Neural progenitor cell (in vitro differentiated cells): ENCODE results near the gene PPY. TPM values are rescaled to one million over a fixed set of nuclear protein-coding genes. Genes with fewer than 3 reads are reported as not detected.

Experiments used
- DNase-seq: peaks from one replicate; pipeline ENCODE4 v3.0.0-alpha.2; 2016; ENCODE audit warnings: low spot score
- H2AFZ ChIP-seq: fragments of 200-600 bp; sonication (generic); replicated peaks from 2 replicates; pipeline ENCODE4 v1.6.1; 2016; ENCODE audit warnings: antibody characterized with exemption
- H3F3A ChIP-seq: fragments of 200-600 bp; sonication (generic); 2 replicates; pipeline ENCODE4 v1.6.1; 2016; ENCODE audit warnings: antibody characterized with exemption, low read depth
- H3K27ac ChIP-seq: fragments of 200-600 bp; sonication (generic); 2 replicates; pipeline ENCODE4 v1.5.1; 2016; ENCODE audit warnings: mild to moderate bottlenecking
- H3K27me3 ChIP-seq: fragments of 200-600 bp; sonication (generic); 2 replicates; pipeline ENCODE4 v1.6.1; 2016; ENCODE audit warnings: mild to moderate bottlenecking, moderate library complexity
- H3K36me3 ChIP-seq: fragments of 200-600 bp; sonication (generic); 2 replicates; pipeline ENCODE4 v1.5.1; 2016
- H3K4me1 ChIP-seq: fragments of 200-600 bp; sonication (generic); 2 replicates; pipeline ENCODE4 v1.6.1; 2016; ENCODE audit warnings: mixed run types
- H3K4me2 ChIP-seq: fragments of 200-600 bp; sonication (generic); 2 replicates; pipeline ENCODE4 v1.6.1; 2016
- H3K4me3 ChIP-seq: fragments of 200-600 bp; sonication (generic); 2 replicates; pipeline ENCODE4 v1.5.1; 2016
- H3K79me2 ChIP-seq: fragments of 200-600 bp; sonication (generic); 2 replicates; pipeline ENCODE4 v1.6.1; 2016; ENCODE audit warnings: low read depth
- H3K9ac ChIP-seq: fragments of 200-600 bp; sonication (generic); 2 replicates; pipeline ENCODE4 v1.6.1; 2016
- H3K9me3 ChIP-seq: fragments of 200-600 bp; sonication (generic); 2 replicates; pipeline ENCODE4 v1.5.1; 2016; ENCODE audit warnings: low read depth
- H4K20me1 ChIP-seq: fragments of 200-600 bp; sonication (generic); 2 replicates; pipeline ENCODE4 v1.6.1; 2016; ENCODE audit warnings: low read depth
- H3K27ac Mint-ChIP-seq: 3 replicates; pipeline ENCODE4 v1.8.0; 2021; ENCODE audit warnings: mixed read lengths
- H3K27me3 Mint-ChIP-seq: 2 replicates; pipeline ENCODE4 v1.8.0; 2022; ENCODE audit warnings: low read depth, mild to moderate bottlenecking, inconsistent platforms, moderate library complexity, mixed read lengths; ENCODE audit not compliant: insufficient read depth
- H3K36me3 Mint-ChIP-seq: 3 replicates; pipeline ENCODE4 v1.8.0; 2021; ENCODE audit warnings: mixed read lengths
- H3K4me1 Mint-ChIP-seq: 3 replicates; pipeline ENCODE4 v1.8.0; 2021; ENCODE audit warnings: mixed read lengths
- H3K4me3 Mint-ChIP-seq: 3 replicates; pipeline ENCODE4 v1.8.0; 2021; ENCODE audit warnings: mild to moderate bottlenecking, moderate library complexity, mixed read lengths
- H3K9me3 Mint-ChIP-seq: 3 replicates; pipeline ENCODE4 v1.8.0; 2020; ENCODE audit warnings: mixed read lengths
- CTCF ChIP-seq: fragments of 200-600 bp; sonication (generic); IDR thresholded peaks from 2 replicates; pipeline ENCODE4 v1.5.1; 2017; ENCODE audit warnings: antibody characterized with exemption, mild to moderate bottlenecking
- EZH2 ChIP-seq: fragments of 200-600 bp; sonication (generic); IDR thresholded peaks from 2 replicates; pipeline ENCODE4 v1.6.1; 2017; ENCODE audit warnings: antibody characterized with exemption, mild to moderate bottlenecking, moderate library complexity
- EZH2phosphoT487 ChIP-seq: fragments of 200-600 bp; sonication (generic); IDR thresholded peaks from 2 replicates; pipeline ENCODE4 v1.6.1; 2017; ENCODE audit warnings: antibody characterized with exemption
- total RNA-seq: library from RNA; depleted of rRNA; stranded (reverse); fragments of >200 nt; gene quantifications from 2 replicates; pipeline ENCODE4 v1.2.3, GENCODE V29; 2015; ENCODE audit warnings: low replicate concordance

The PPY gene
- total RNA-seq, 1 donor from 2014 or later, result not detected

- H3K4me1 ChIP-seq, result peaks cover 19% of the 10 kb centered on the region
- H3K79me2 ChIP-seq, result no peaks in the 10 kb centered on the region
- no peaks in the 10 kb centered on the region for H3K36me3 Mint-ChIP-seq
- H3K9me3 ChIP-seq, result no peaks in the 10 kb centered on the region
- H3K27ac Mint-ChIP-seq, result no peak overlapping the region
- no peaks in the 10 kb centered on the region for H3K36me3 ChIP-seq
- no peak for DNase-seq
- H3F3A ChIP-seq, result peaks cover 12% of the 10 kb centered on the region
- peaks cover 30% of the 10 kb centered on the region for H3K27me3 ChIP-seq
- TF ChIP-seq CTCF (no peak), EZH2 (no peak), EZH2phosphoT487 (no peak)
- no peak overlapping the region for H3K4me3 ChIP-seq
- H3K27ac ChIP-seq, result no peak overlapping the region
- no peak overlapping the region for H3K4me3 Mint-ChIP-seq
- no peaks in the 10 kb centered on the region for H3K9me3 Mint-ChIP-seq
- no peak overlapping the region for H3K4me2 ChIP-seq
- peaks cover 15% of the 10 kb centered on the region for H3K4me1 Mint-ChIP-seq
- H3K9ac ChIP-seq, result no peak overlapping the region
- peaks cover 6% of the 10 kb centered on the region for H3K27me3 Mint-ChIP-seq
- H4K20me1 ChIP-seq, result no peaks in the 10 kb centered on the region
- no peak overlapping the region for H2AFZ ChIP-seq
These were observed 44.1 kb upstream of the PPY start for GRCh38 chr17:43986225-43986981.

DNA sequence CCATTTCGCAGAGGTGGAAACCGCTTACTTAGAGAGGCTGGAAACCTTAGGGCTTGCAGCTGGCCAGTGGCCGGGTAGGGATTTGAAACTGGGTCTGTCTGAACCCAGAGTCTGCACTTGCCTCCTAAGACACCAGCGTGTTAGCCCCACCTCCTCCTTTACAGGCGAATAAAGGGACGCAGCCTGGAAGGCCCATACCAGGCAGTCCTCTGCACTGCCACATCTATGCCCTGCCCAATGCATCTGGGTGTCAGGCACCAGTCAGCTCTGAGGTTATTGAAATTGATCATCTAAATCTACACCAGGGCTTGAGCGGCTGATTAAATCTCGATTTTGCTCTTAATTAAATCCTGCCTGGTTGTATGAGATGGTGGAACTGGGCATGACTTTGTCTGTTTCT lies 42.2 kb upstream of the PPY start:
- Mint-ChIP-seq H3K4me3 (peak overlapping the region; percentile 80), H3K4me1 (peaks cover 15% of the 10 kb centered on the region), H3K27me3 (peaks cover 6% of the 10 kb centered on the region), H3K9me3 (no peaks in the 10 kb centered on the region), H3K27ac (no peak overlapping the region), H3K36me3 (no peaks in the 10 kb centered on the region)
- peak; percentile 52 for DNase-seq
- Histone ChIP-seq H2AFZ (peak overlapping the region; percentile 94), H3K27ac (no peak overlapping the region), H3F3A (peaks cover 12% of the 10 kb centered on the region), H3K4me3 (peak overlapping the region; percentile 56), H3K9ac (no peak overlapping the region), H4K20me1 (no peaks in the 10 kb centered on the region), H3K79me2 (no peaks in the 10 kb centered on the region), H3K4me2 (peak overlapping the region; percentile 85), H3K36me3 (no peaks in the 10 kb centered on the region), H3K4me1 (peaks cover 19% of the 10 kb centered on the region), H3K9me3 (no peaks in the 10 kb centered on the region), H3K27me3 (peaks cover 41% of the 10 kb centered on the region)
- no peak for TF ChIP-seq CTCF
- TF ChIP-seq EZH2, result no peak
- no peak for TF ChIP-seq EZH2phosphoT487

- Histone ChIP-seq H2AFZ (peak overlapping the region; percentile 94), H3K4me1 (peaks cover 19% of the 10 kb centered on the region), H3K36me3 (no peaks in the 10 kb centered on the region), H3K9ac (no peak overlapping the region), H3K79me2 (no peaks in the 10 kb centered on the region), H3K27ac (no peak overlapping the region), H3K4me2 (peak overlapping the region; percentile 85), H3F3A (peaks cover 12% of the 10 kb centered on the region), H3K4me3 (peak overlapping the region; percentile 56), H4K20me1 (no peaks in the 10 kb centered on the region), H3K27me3 (peaks cover 49% of the 10 kb centered on the region), H3K9me3 (no peaks in the 10 kb centered on the region)
- Mint-ChIP-seq H3K27me3 (peaks cover 6% of the 10 kb centered on the region), H3K9me3 (no peaks in the 10 kb centered on the region), H3K27ac (no peak overlapping the region), H3K36me3 (no peaks in the 10 kb centered on the region), H3K4me3 (peak overlapping the region; percentile 80), H3K4me1 (peaks cover 15% of the 10 kb centered on the region)
- DNase-seq, result peak; percentile 64
- no peak for TF ChIP-seq EZH2
- peak; percentile 55 for TF ChIP-seq CTCF
- TF ChIP-seq EZH2phosphoT487, result peak; percentile 58
These were observed 41.5 kb upstream of the PPY start for GRCh38 chr17:43983515-43984411.
